IPS-20b (cell line): Measurements from ENCODE around the gene ZNF789.

Experiments
- H3K27ac ChIP-seq: one replicate; pipeline ENCODE4 v1.5.1; 2013; ENCODE audit warnings: low read length
- H3K27me3 ChIP-seq: 2 replicates; pipeline ENCODE4 v1.6.1; 2013; ENCODE audit warnings: mild to moderate bottlenecking, low read length, inconsistent platforms; ENCODE audit not compliant: insufficient read depth
- H3K36me3 ChIP-seq: 2 replicates; pipeline ENCODE4 v1.6.1; 2013; ENCODE audit warnings: low read depth, mild to moderate bottlenecking, inconsistent platforms, low read length, moderate library complexity; ENCODE audit not compliant: insufficient read depth
- H3K4me1 ChIP-seq: 2 replicates; pipeline ENCODE4 v1.6.1; 2013; ENCODE audit warnings: mild to moderate bottlenecking, control low read depth, inconsistent platforms, low read length, moderate library complexity; ENCODE audit not compliant: insufficient read depth
- H3K4me3 ChIP-seq: 2 replicates; pipeline ENCODE4 v1.5.1; 2013; ENCODE audit warnings: mild to moderate bottlenecking, low read length, inconsistent platforms
- H3K9ac ChIP-seq: 2 replicates; pipeline ENCODE4 v1.6.1; 2013; ENCODE audit warnings: low read depth, mild to moderate bottlenecking, inconsistent platforms, low read length, moderate library complexity
- H3K9me3 ChIP-seq: 2 replicates; pipeline ENCODE4 v1.6.1; 2013; ENCODE audit warnings: mild to moderate bottlenecking, low read depth, low read length, inconsistent platforms; ENCODE audit not compliant: insufficient read depth

Gene ZNF789

GRCh38 chr7:99447943-99448342 is 24.7 kb upstream of the ZNF789 start:
- Histone ChIP-seq H3K36me3 (peaks cover 97% of the 10 kb centered on the region), H3K9me3 (no peaks in the 10 kb centered on the region), H3K4me1 (no peaks in the 10 kb centered on the region), H3K9ac (no peak overlapping the region), H3K27ac (no peak overlapping the region), H3K27me3 (no peaks in the 10 kb centered on the region), H3K4me3 (no peak overlapping the region)

- H3K4me1 ChIP-seq, result no peaks in the 10 kb centered on the region
- H3K27ac ChIP-seq, result no peak overlapping the region
- no peaks in the 10 kb centered on the region for H3K9me3 ChIP-seq
- H3K4me3 ChIP-seq, result no peak overlapping the region
- H3K9ac ChIP-seq, result no peak overlapping the region
- peaks cover 97% of the 10 kb centered on the region for H3K36me3 ChIP-seq
- no peaks in the 10 kb centered on the region for H3K27me3 ChIP-seq
Observed at GRCh38 chr7:99448855-99449254, 23.8 kb upstream of the ZNF789 start.

- H3K27me3 ChIP-seq, result no peaks in the 10 kb centered on the region
- no peak overlapping the region for H3K4me3 ChIP-seq
- H3K9ac ChIP-seq, result no peak overlapping the region
- no peaks in the 10 kb centered on the region for H3K9me3 ChIP-seq
- no peak overlapping the region for H3K27ac ChIP-seq
- no peaks in the 10 kb centered on the region for H3K4me1 ChIP-seq
- peaks cover 97% of the 10 kb centered on the region for H3K36me3 ChIP-seq
Observed at GRCh38 chr7:99449326-99449725, 23.4 kb upstream of the ZNF789 start.

DNA sequence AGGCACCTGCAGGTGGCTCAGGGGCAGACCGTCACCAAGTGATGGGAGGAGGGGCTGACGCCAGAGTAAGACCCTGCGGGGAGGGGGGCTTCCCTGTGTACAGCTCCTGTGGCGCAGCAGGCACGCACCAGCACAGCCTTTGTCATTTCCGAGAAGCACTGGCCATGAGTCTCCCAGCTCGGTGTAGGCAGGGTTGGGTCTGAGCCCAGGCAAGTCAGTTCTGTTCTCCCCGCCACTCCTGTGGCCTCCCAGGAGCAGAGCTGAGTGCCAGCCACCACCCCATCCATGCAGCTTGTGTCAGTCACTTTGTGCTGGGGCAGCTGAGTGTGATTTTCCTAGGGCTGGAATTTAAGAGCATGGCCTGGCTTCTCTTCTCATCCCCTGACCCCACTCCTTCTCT is 20.8 kb upstream of the ZNF789 start:
- no peak overlapping the region for H3K9ac ChIP-seq
- no peaks in the 10 kb centered on the region for H3K4me1 ChIP-seq
- H3K27me3 ChIP-seq, result no peaks in the 10 kb centered on the region
- H3K27ac ChIP-seq, result no peak overlapping the region
- H3K9me3 ChIP-seq, result no peaks in the 10 kb centered on the region
- H3K36me3 ChIP-seq, result peaks cover 98% of the 10 kb centered on the region
- H3K4me3 ChIP-seq, result no peak overlapping the region

GRCh38 chr7:99452541-99452940 is 20.1 kb upstream of the ZNF789 start:
- no peak overlapping the region for H3K4me3 ChIP-seq
- no peaks in the 10 kb centered on the region for H3K27me3 ChIP-seq
- no peaks in the 10 kb centered on the region for H3K4me1 ChIP-seq
- peaks cover 99% of the 10 kb centered on the region for H3K36me3 ChIP-seq
- H3K9me3 ChIP-seq, result no peaks in the 10 kb centered on the region
- no peak overlapping the region for H3K27ac ChIP-seq
- no peak overlapping the region for H3K9ac ChIP-seq

DNA sequence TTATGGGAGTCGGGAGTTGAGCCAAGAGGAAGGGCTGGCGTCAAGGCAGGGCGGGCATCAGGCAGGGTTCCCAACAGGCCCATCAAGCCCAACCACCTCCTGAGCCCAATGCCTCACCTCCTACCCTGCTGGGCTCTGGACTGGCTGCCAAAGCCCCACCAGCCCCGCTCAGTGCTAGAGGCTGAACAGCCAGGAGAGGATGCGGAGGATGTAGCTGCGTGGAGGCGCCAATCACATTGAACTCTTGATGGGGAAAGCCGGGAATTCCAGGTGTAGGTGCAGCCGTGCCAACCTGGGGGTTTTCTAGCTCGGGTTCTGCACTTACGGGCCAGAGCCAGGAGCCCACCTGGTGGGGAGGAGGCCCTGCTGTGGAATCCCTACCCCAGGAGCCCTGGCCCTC is 19.6 kb upstream of the ZNF789 start:
- Histone ChIP-seq H3K4me1 (no peaks in the 10 kb centered on the region; the same call in 1 of the 2 replicates), H3K9ac (no peak overlapping the region), H3K9me3 (no peaks in the 10 kb centered on the region), H3K27me3 (no peaks in the 10 kb centered on the region), H3K4me3 (no peak overlapping the region), H3K27ac (no peak overlapping the region), H3K36me3 (peaks cover 99% of the 10 kb centered on the region)

GRCh38 chr7:99455874-99456273 is 16.8 kb upstream of the ZNF789 start:
- H3K27ac ChIP-seq, result no peak overlapping the region
- no peaks in the 10 kb centered on the region for H3K27me3 ChIP-seq
- H3K4me3 ChIP-seq, result no peak overlapping the region
- H3K9me3 ChIP-seq, result no peaks in the 10 kb centered on the region
- no peak overlapping the region for H3K9ac ChIP-seq
- no peaks in the 10 kb centered on the region; the same call in 1 of the 2 replicates for H3K4me1 ChIP-seq
- peaks cover 99% of the 10 kb centered on the region for H3K36me3 ChIP-seq

DNA sequence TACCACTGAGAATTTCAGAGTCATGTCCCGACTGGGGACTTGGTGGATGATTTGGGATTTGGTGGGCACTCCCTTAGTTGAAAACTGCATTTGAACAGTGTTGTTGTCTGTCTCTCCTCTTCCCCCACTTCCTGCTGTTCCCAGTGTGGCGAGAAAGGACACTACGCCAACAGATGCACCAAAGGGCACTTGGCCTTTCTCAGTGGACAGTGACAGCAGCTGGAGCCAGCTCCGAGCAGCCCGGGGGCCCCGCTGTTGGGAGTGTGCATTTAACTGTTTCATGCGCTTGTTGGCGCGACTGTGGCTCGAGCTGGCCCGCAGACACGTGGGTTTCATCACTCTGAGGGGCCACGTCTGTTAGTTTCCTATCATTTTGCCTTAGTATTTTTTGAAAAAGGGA is 16.4 kb upstream of the ZNF789 start:
- Histone ChIP-seq H3K9me3 (no peaks in the 10 kb centered on the region), H3K4me3 (no peak overlapping the region), H3K27ac (no peak overlapping the region), H3K36me3 (peaks cover 98% of the 10 kb centered on the region), H3K27me3 (no peaks in the 10 kb centered on the region), H3K9ac (no peak overlapping the region), H3K4me1 (no peaks in the 10 kb centered on the region; the same call in 1 of the 2 replicates)

GRCh38 chr7:99457050-99457649 is 15.5 kb upstream of the ZNF789 start:
- no peaks in the 10 kb centered on the region; the same call in 1 of the 2 replicates for H3K4me1 ChIP-seq
- H3K9ac ChIP-seq, result no peak overlapping the region
- no peaks in the 10 kb centered on the region for H3K9me3 ChIP-seq
- H3K27ac ChIP-seq, result no peak overlapping the region
- peaks cover 93% of the 10 kb centered on the region for H3K36me3 ChIP-seq
- H3K4me3 ChIP-seq, result no peak overlapping the region
- H3K27me3 ChIP-seq, result no peaks in the 10 kb centered on the region

DNA sequence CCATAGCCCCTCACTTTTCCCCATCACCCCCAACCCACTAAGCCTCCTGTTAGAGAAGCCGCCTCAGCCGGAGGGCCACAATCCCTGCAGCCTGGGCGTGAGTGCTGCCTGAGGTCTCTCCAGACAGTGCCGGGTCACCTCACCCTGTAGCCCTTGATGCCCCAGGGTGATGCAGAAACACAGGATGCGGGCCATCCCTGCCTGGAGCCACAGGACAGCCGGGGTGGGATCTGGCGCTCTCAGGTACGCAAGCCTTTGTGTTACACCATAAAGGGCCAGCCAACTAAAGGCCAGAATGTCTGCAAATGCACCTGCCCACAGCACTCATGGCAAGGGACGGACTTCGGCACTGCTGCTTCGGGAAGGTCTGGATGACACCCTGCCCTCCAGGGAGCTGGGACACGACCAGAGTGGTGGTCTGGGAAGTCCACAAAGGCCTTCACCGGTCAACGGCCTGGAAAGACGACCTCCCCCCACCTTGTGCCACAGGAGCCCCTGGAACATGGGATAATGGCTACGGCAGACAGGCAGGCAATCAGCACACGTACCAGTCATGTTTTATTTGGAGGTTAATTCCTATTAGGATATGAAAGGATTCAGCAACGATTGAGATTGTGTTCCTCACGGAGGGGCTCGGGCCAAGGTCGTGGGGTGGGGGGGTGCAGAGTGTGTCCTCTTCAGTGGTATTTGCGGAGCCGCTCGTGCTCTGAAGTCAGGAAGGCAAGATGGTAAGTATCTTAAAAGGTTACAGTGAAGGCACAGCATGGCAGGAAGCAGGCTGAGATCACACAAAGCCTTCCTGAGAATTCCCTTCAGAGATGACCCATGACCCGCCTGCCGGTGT is 14.8 kb upstream of the ZNF789 start:
- Histone ChIP-seq H3K9ac (no peak overlapping the region), H3K27me3 (no peaks in the 10 kb centered on the region), H3K36me3 (peaks cover 90% of the 10 kb centered on the region), H3K27ac (no peak overlapping the region), H3K4me1 (no peaks in the 10 kb centered on the region; the same call in 1 of the 2 replicates), H3K4me3 (no peak overlapping the region), H3K9me3 (no peaks in the 10 kb centered on the region)

DNA sequence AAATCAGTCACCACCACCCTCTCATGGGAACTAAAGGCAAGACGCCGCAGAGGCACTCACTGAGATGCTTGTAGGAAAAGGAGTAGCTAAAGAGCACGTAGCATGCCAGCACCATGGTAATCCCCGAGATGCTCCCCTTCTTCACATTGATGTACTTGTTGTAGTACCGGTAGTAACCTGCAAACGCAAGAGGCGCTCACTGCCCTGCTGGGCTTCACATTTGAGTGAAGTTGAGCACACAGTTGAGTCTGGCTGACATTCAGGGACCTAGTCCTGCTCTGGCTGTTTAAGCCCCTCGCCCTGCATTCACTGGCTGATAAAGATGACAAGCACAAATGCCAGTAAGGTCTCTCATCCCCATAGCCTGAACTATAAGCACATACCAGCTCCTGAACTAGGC is 13.6 kb upstream of the ZNF789 start:
- H3K27me3 ChIP-seq, result no peaks in the 10 kb centered on the region
- H3K9me3 ChIP-seq, result no peaks in the 10 kb centered on the region
- no peak overlapping the region for H3K9ac ChIP-seq
- no peak overlapping the region for H3K27ac ChIP-seq
- H3K36me3 ChIP-seq, result peaks cover 89% of the 10 kb centered on the region
- H3K4me1 ChIP-seq, result no peaks in the 10 kb centered on the region; the same call in 1 of the 2 replicates
- no peak overlapping the region for H3K4me3 ChIP-seq

DNA sequence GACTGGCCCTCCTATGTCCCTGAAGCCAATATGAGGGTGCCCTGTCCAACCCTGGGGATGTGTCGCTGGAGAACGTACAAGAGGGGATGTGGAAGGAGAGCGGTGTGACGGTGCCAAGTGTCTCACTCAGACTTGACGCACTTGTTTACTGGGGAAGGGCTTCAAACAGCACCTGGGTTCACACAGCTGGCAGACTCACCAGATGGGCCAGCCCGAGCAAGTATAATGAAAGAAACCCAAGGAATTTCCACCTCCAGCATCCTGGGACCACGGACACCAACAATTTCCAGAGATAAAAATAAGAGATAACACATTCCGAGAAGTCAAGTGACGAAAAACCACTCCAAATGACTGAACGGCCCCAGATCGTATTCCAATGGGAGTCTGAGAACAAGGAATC is 12.0 kb upstream of the ZNF789 start:
- peaks cover 75% of the 10 kb centered on the region for H3K36me3 ChIP-seq

More for the DNA sequence above, 12.0 kb upstream of the ZNF789 start:
- no peaks in the 10 kb centered on the region; the same call in none of the 2 replicates for H3K4me1 ChIP-seq
- no peak overlapping the region for H3K4me3 ChIP-seq
- no peak overlapping the region for H3K27ac ChIP-seq
- H3K9ac ChIP-seq, result no peak overlapping the region
- no peaks in the 10 kb centered on the region for H3K27me3 ChIP-seq
- H3K9me3 ChIP-seq, result no peaks in the 10 kb centered on the region
